ENCODE measurements around the gene ABCA4.

DNA sequence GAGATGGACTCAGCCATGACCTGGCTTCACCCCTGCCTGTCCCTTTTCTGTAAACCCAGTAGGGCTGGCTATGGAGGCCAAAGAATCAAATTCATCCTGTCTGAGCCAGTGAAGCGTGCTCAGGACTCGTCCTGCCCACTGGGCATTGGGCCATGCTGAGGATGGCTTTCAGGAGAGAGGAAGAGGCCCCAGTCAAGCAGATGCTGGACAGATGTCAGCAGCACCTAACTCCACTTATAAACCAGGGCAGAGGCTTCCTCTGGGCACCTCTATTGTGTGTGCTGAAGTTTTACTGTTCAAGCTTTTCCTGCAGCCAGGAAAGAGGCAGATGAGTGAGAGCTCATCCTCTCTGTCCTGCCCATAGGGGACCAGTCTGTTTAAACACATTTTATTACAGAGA is 114.3 kb downstream of the ABCA4 start:
- TF ChIP-seq, protein P1, sequence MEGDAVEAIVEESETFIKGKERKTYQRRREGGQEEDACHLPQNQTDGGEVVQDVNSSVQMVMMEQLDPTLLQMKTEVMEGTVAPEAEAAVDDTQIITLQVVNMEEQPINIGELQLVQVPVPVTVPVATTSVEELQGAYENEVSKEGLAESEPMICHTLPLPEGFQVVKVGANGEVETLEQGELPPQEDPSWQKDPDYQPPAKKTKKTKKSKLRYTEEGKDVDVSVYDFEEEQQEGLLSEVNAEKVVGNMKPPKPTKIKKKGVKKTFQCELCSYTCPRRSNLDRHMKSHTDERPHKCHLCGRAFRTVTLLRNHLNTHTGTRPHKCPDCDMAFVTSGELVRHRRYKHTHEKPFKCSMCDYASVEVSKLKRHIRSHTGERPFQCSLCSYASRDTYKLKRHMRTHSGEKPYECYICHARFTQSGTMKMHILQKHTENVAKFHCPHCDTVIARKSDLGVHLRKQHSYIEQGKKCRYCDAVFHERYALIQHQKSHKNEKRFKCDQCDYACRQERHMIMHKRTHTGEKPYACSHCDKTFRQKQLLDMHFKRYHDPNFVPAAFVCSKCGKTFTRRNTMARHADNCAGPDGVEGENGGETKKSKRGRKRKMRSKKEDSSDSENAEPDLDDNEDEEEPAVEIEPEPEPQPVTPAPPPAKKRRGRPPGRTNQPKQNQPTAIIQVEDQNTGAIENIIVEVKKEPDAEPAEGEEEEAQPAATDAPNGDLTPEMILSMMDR (IDR thresholded peaks at IDR 0.05), result no peak
- TF ChIP-seq POLR2AphosphoS5 (IDR thresholded peaks at IDR 0.05), result no peak

Data from stomach (tissue), 4 donors.